OCI-LY3 (cell line): ENCODE results near the gene MDM1.

Source experiments
- H2AFZ ChIP-seq: fragments of 200-600, 300-600 bp; shearing (Covaris generic); 2 replicates; pipeline ENCODE4 v1.6.0; 2014; ENCODE audit warnings: antibody characterized with exemption, low read depth, low read length
- H3K27ac ChIP-seq: fragments of 200-600, 300-600 bp; sonication (generic); 2 replicates; pipeline ENCODE4 v1.5.1; 2014; ENCODE audit warnings: mild to moderate bottlenecking, low read length, moderate library complexity, mixed read lengths
- H3K27me3 ChIP-seq: fragments of 200-600, 300-600 bp; sonication (generic); 2 replicates; pipeline ENCODE4 v1.6.1; 2014; ENCODE audit warnings: low read depth, low read length, mixed read lengths
- H3K36me3 ChIP-seq: fragments of 200-600, 300-600 bp; sonication (generic); replicated peaks from 2 replicates; pipeline ENCODE3; 2014; ENCODE audit warnings: low read depth, low read length, mixed read lengths
- H3K4me1 ChIP-seq: fragments of 300-600, 200-600 bp; sonication (generic); 2 replicates; pipeline ENCODE4 v1.6.1; 2014; ENCODE audit warnings: low read length, mixed read lengths
- H3K4me2 ChIP-seq: fragments of 200-600, 300-600 bp; sonication (generic); 2 replicates; pipeline ENCODE4 v1.6.1; 2014; ENCODE audit warnings: low read length, mixed read lengths
- H3K4me3 ChIP-seq: fragments of 300-600, 200-600 bp; sonication (generic); 2 replicates; pipeline ENCODE4 v1.5.1; 2014; ENCODE audit warnings: antibody characterized with exemption, mild to moderate bottlenecking, low read length, moderate library complexity
- H3K79me2 ChIP-seq: fragments of 300-600, 200-600 bp; shearing (Covaris generic); 2 replicates; pipeline ENCODE4 v1.6.1; 2014; ENCODE audit warnings: mild to moderate bottlenecking, low read length, mixed read lengths
- H3K9ac ChIP-seq: fragments of 300-600, 200-600 bp; shearing (Covaris generic); 2 replicates; pipeline ENCODE4 v1.6.0; 2014; ENCODE audit warnings: mild to moderate bottlenecking, low read length, moderate library complexity
- H3K9me3 ChIP-seq: fragments of 200-600, 300-600 bp; shearing (Covaris generic); 2 replicates; pipeline ENCODE4 v1.6.1; 2014; ENCODE audit warnings: low read length, mixed read lengths; ENCODE audit not compliant: insufficient read depth
- H4K20me1 ChIP-seq: fragments of 200-600, 300-600 bp; sonication (generic); 2 replicates; pipeline ENCODE4 v1.6.1; 2016; ENCODE audit warnings: low read length, mixed read lengths; ENCODE audit not compliant: insufficient read depth
- EZH2phosphoT487 ChIP-seq: fragments of 200-600 bp; shearing (Covaris generic); IDR thresholded peaks from 2 replicates; pipeline ENCODE4 v1.6.1; 2018; ENCODE audit warnings: antibody characterized with exemption, mixed run types, low read depth
- TF ChIP-seq, protein P1 (sequence below): fragments of 200-600, 300-600 bp; sonication (generic); IDR thresholded peaks from 2 replicates; pipeline ENCODE4 v1.5.1; 2014; ENCODE audit warnings: antibody characterized with exemption, low read length, low read depth

MDM1 gene

DNA sequence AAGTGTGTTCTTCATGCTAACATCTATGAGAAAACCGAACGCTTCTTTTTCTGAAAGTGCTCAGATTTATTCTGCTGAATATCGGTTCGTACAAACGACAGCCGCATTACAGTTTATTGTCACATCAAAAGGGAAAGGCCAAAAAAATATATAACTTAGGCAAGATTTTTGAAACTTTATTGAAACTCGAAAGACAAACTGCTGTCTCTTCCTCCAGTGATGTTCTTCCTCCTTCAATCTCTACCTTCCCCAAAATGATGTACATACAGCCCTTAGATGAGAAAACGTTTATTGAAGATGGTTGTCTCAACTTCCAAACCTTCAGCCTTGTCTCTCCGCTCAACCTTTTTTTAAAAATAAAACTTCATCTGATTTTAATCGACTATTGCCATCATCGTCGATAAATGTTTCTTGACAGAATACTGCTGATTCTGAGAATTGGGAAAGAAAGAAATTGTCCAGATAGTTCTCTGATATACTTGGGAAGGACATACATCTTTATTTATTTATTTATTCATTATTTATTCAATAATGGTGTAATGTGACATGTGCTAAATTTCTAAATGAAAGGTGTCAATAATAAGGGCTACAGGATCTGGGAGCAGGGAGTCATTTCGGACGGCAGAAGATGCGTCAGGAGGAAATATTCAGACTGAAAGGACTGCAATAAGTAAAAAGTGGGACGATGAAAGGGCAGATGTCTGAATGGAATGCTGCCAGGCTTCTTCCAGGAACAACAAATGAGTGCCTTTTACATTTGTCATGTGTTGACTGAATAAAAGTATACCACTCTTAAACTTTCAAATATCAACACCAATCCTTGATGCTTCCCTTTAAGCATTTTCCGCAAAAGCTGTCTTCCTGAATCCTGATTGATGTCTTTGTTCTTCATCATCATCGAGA, 817 bp upstream of the MDM1 start:
- Histone ChIP-seq H3K27ac (no peak overlapping the region), H3K27me3 (peaks cover 12% of the 10 kb centered on the region; the same call in 1 of the 2 replicates)

DNA sequence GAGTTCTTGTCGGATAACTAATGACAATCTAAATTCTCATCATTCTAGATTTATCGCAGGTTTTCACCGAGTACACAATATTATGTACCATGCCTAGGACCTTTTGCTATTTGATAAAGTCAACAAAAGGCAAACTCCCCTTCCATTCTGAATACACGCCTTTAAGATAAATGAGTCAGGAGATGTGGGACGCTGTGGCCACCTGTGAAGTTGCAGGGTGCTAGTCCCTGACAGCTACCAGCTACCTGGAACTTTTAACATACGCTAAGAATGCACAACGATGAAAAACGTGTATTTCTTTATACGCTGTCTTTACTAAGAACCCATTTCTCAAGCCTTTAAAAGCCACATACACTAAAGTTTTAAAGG, 678 bp downstream of the MDM1 start:
- TF ChIP-seq, protein P1, sequence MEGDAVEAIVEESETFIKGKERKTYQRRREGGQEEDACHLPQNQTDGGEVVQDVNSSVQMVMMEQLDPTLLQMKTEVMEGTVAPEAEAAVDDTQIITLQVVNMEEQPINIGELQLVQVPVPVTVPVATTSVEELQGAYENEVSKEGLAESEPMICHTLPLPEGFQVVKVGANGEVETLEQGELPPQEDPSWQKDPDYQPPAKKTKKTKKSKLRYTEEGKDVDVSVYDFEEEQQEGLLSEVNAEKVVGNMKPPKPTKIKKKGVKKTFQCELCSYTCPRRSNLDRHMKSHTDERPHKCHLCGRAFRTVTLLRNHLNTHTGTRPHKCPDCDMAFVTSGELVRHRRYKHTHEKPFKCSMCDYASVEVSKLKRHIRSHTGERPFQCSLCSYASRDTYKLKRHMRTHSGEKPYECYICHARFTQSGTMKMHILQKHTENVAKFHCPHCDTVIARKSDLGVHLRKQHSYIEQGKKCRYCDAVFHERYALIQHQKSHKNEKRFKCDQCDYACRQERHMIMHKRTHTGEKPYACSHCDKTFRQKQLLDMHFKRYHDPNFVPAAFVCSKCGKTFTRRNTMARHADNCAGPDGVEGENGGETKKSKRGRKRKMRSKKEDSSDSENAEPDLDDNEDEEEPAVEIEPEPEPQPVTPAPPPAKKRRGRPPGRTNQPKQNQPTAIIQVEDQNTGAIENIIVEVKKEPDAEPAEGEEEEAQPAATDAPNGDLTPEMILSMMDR: no peak
- no peak for TF ChIP-seq EZH2phosphoT487
- H3K27me3 ChIP-seq: peaks cover 8% of the 10 kb centered on the region; the same call in 1 of the 2 replicates
- peaks cover 5% of the 10 kb centered on the region for H3K36me3 ChIP-seq
- no peaks in the 10 kb centered on the region for H4K20me1 ChIP-seq
- peaks cover 3% of the 10 kb centered on the region; the same call in 1 of the 2 replicates for H3K79me2 ChIP-seq
- H3K27ac ChIP-seq: no peak overlapping the region
- H2AFZ ChIP-seq: peak overlapping the region; percentile 89; the same call in 1 of the 2 replicates
- peak overlapping the region; percentile 92 for H3K4me3 ChIP-seq
- H3K9me3 ChIP-seq: no peaks in the 10 kb centered on the region
- peaks cover 8% of the 10 kb centered on the region; the same call in 1 of the 2 replicates for H3K4me1 ChIP-seq
- peak overlapping the region; percentile 76 for H3K9ac ChIP-seq
- peak overlapping the region; percentile 95 for H3K4me2 ChIP-seq

More for the DNA sequence above, 817 bp upstream of the MDM1 start:
- Histone ChIP-seq H3K4me2 (peak overlapping the region; percentile 94), H3K36me3 (peaks cover 3% of the 10 kb centered on the region), H3K4me3 (peak overlapping the region; percentile 92), H3K4me1 (peaks cover 8% of the 10 kb centered on the region; the same call in 1 of the 2 replicates), H3K9ac (peak overlapping the region; percentile 76), H4K20me1 (no peaks in the 10 kb centered on the region), H3K9me3 (no peaks in the 10 kb centered on the region), H2AFZ (peak overlapping the region; percentile 100), H3K79me2 (peaks cover 3% of the 10 kb centered on the region; the same call in 1 of the 2 replicates)
- TF ChIP-seq, protein P1: no peak
- no peak for TF ChIP-seq EZH2phosphoT487

DNA sequence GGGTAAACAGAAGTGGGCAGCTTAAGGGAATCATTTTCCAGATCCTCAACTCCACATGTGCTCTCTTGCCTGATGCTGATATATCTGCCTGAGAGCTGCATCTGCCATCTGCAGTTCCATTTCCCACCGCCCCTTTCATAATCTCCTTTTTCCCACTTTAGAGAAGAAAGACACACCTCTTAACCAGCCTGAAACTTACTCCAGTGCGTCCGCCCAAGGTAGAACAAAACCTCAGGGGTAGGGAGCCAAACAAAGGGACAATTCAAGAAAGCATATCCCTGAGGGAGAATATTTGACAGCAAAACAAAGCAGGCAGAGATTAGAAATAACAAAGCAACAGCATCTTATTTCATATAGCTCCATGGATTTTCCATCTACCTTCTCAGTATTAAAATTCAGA, 4.3 kb downstream of the MDM1 start:
- Histone ChIP-seq H3K4me3 (no peak overlapping the region), H3K79me2 (peaks cover 3% of the 10 kb centered on the region; the same call in 1 of the 2 replicates), H3K4me1 (peaks cover 8% of the 10 kb centered on the region; the same call in 1 of the 2 replicates), H3K4me2 (no peak overlapping the region), H3K9ac (no peak overlapping the region), H3K27me3 (no peaks in the 10 kb centered on the region), H3K9me3 (no peaks in the 10 kb centered on the region), H3K27ac (no peak overlapping the region), H4K20me1 (no peaks in the 10 kb centered on the region), H2AFZ (no peak overlapping the region), H3K36me3 (peaks cover 7% of the 10 kb centered on the region)
- TF ChIP-seq, protein P1: no peak
- TF ChIP-seq EZH2phosphoT487: no peak

DNA sequence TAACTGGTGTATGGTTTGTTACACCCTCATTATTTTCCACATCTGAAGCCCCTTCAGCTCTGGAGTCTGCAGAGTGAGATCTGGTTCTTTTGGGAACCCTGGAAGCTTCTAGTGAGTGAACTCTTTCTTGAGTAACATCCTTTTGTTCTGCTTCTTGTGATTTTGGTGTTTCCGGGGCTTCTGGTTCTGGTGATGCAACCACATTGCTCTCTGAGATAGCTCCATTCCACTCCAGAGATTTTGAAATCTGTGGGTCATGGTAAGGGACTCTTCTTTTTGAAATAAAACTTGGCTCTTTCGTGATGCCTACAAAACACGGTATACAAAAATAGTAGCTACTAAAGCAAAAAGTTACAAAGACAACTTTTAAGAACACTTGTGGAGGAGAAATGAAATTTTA, 5.4 kb downstream of the MDM1 start:
- Histone ChIP-seq H3K9ac (no peak overlapping the region), H3K27ac (no peak overlapping the region), H3K4me1 (peaks cover 8% of the 10 kb centered on the region; the same call in 1 of the 2 replicates), H3K36me3 (peaks cover 10% of the 10 kb centered on the region), H3K4me3 (no peak overlapping the region), H3K9me3 (no peaks in the 10 kb centered on the region), H4K20me1 (no peaks in the 10 kb centered on the region), H3K79me2 (peaks cover 3% of the 10 kb centered on the region; the same call in 1 of the 2 replicates), H3K4me2 (no peak overlapping the region), H2AFZ (no peak overlapping the region), H3K27me3 (no peaks in the 10 kb centered on the region)
- TF ChIP-seq EZH2phosphoT487: no peak
- TF ChIP-seq, protein P1: no peak
